ENCODE measurements around the gene PPFIA1. TPM values are rescaled to one million over a fixed set of nuclear protein-coding genes. Genes with fewer than 3 reads are reported as not detected.

The PPFIA1 gene
- polyA plus RNA-seq, 2 of the 4 experiments (the other 2 are of a cell fraction) = 23.3 to 45.6 TPM

DNA sequence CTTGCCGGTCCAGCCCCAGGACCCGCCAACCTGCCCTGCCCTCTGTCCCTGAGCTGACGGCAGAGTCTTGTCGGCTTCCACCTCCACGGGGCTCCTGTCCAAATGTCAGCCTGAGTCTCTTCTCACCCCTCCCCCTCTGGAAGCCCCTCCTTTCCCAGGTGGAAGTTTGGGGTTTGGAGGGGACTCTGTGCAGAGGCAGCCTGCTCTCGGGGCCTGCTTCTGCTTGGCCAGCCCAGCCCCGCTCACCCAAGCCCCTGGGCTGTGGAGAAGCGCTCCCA lies 158.9 kb downstream of the PPFIA1 start:
- POLR2A ChIA-PET = no interaction called here
- Histone ChIP-seq H3K4me2 (no peak overlapping the region), H3K27ac (no peak overlapping the region), H3K9me3 (no peaks in the 10 kb centered on the region), H3K4me1 (no peaks in the 10 kb centered on the region), H3K4me3 (no peak overlapping the region)
- ATAC-seq (no peak), FAIRE-seq (no peak), DNase-seq (ENCODE audit: low read depth in 1 of 2, low spot score in 1 of 2) (no peak)
- TF ChIP-seq MAFK (IDR thresholded peaks at IDR 0.05; ENCODE audit: partially characterized antibody) = no peak
- TF ChIP-seq EP300 (IDR thresholded peaks at IDR 0.05) = no peak
- no peak for TF ChIP-seq ZSCAN20 (CRISPR knock-in tag; IDR thresholded peaks at IDR 0.05)
- TF ChIP-seq HOXA7 (CRISPR knock-in tag; IDR thresholded peaks at IDR 0.05) = no peak
- no peak for TF ChIP-seq MAX (IDR thresholded peaks at IDR 0.05)
- no peak for TF ChIP-seq CBX8 (IDR thresholded peaks at IDR 0.05)
- TF ChIP-seq CEBPB (IDR thresholded peaks at IDR 0.05) = no peak
- TF ChIP-seq PHF8 (IDR thresholded peaks at IDR 0.05; ENCODE audit: borderline replicate concordance, low read depth) = no peak
- no peak for TF ChIP-seq ELK1 (IDR thresholded peaks at IDR 0.05; ENCODE audit: low read depth, low read length)
- TF ChIP-seq EHMT2 (IDR thresholded peaks at IDR 0.05; ENCODE audit: low read depth) = no peak
- TF ChIP-seq CBX2 (IDR thresholded peaks at IDR 0.05; ENCODE audit: borderline replicate concordance, low read depth) = no peak
- no peak for TF ChIP-seq KDM1A (IDR thresholded peaks at IDR 0.05; ENCODE audit: low read depth)
- TF ChIP-seq JUN (IDR thresholded peaks at IDR 0.05) = no peak
- TF ChIP-seq, protein P1, sequence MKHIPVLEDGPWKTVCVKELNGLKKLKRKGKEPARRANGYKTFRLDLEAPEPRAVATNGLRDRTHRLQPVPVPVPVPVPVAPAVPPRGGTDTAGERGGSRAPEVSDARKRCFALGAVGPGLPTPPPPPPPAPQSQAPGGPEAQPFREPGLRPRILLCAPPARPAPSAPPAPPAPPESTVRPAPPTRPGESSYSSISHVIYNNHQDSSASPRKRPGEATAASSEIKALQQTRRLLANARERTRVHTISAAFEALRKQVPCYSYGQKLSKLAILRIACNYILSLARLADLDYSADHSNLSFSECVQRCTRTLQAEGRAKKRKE (CRISPR knock-in tag; IDR thresholded peaks at IDR 0.05; ENCODE audit: low read depth) = no peak
- WGBS (ENCODE audit: missing lambda C conversion rate) = 78% methylated on average over 8 of the region's 8 CpGs
- CTCF ChIA-PET = no interaction called here

GRCh38 chr11:70429724-70430521 lies 159.4 kb downstream of the PPFIA1 start:
- no peak overlapping the region for H3K4me3 ChIP-seq
- FAIRE-seq (no peak), DNase-seq (ENCODE audit: low read depth in 1 of 2, low spot score in 1 of 2) (no peak), ATAC-seq (peak; percentile 9 to 10; a peak in 2 of 6 replicates)
- H3K9me3 ChIP-seq = no peaks in the 10 kb centered on the region
- ChIA-PET CTCF (interaction anchor here (0.8 kb wide), 1 partner anchor 38 kb away, joined by 3 read pairs; no protein-coding TSS in a partner anchor), POLR2A (no interaction called here)
- no peak overlapping the region for H3K4me2 ChIP-seq
- H3K4me1 ChIP-seq = no peaks in the 10 kb centered on the region
- 95% methylated on average over 11 of the region's 11 CpGs for whole genome bisulfite sequencing (ENCODE audit: missing lambda C conversion rate)
- no peak overlapping the region for H3K27ac ChIP-seq
- TF ChIP-seq HOXB5 (CRISPR knock-in tag; IDR thresholded peaks at IDR 0.05) (no peak), ZSCAN20 (CRISPR knock-in tag; IDR thresholded peaks at IDR 0.05) (no peak), MYC (IDR thresholded peaks at IDR 0.05; ENCODE audit: borderline replicate concordance, low read length) (no peak), NR3C1 (IDR thresholded peaks at IDR 0.05) (no peak), GATA3 (IDR thresholded peaks at IDR 0.05; ENCODE audit: borderline replicate concordance) (no peak), RFX5 (IDR thresholded peaks at IDR 0.05) (no peak), E2F6 (IDR thresholded peaks at IDR 0.05; ENCODE audit: borderline replicate concordance, low read depth) (no peak), NPAS2 (CRISPR knock-in tag; IDR thresholded peaks at IDR 0.05; ENCODE audit: borderline replicate concordance) (no peak), HEYL (CRISPR knock-in tag; IDR thresholded peaks at IDR 0.05) (no peak)
